ENCODE measurements around the gene PKHD1.

Gene PKHD1

GRCh38 chr6:52104979-52105378 lies 17.6 kb upstream of the PKHD1 start:
- Histone ChIP-seq H3K9me2 (ENCODE audit: low read depth, low read length) (no peaks in the 10 kb centered on the region), H3F3A (ENCODE audit: insufficient read depth, low read length) (no peaks in the 10 kb centered on the region), H3K4me2 (ENCODE audit: low read length) (no peak overlapping the region), H3K79me2 (ENCODE audit: insufficient read depth, low read length) (no peaks in the 10 kb centered on the region), H3K9me3 (ENCODE audit: low read length) (no peaks in the 10 kb centered on the region), H3K36me3 (ENCODE audit: insufficient read depth, low read length) (no peaks in the 10 kb centered on the region), H3K27ac (ENCODE audit: low read depth, low read length, poor library complexity, severe bottlenecking) (no peak overlapping the region), H3K4me3 (ENCODE audit: low read depth, low read length, poor library complexity, severe bottlenecking) (no peak overlapping the region), H4K20me1 (ENCODE audit: insufficient read depth, low read length) (no peaks in the 10 kb centered on the region), H2AFZ (ENCODE audit: low read length) (no peak overlapping the region), H3K27me3 (ENCODE audit: insufficient read depth, low read length) (no peaks in the 10 kb centered on the region), H3K4me1 (ENCODE audit: insufficient read depth, low read length, severe bottlenecking) (no peaks in the 10 kb centered on the region), H3K9ac (ENCODE audit: low read length) (no peak overlapping the region)
- TF ChIP-seq EZH2 (IDR thresholded peaks at IDR 0.05; ENCODE audit: borderline replicate concordance, low read length) (no peak), CTCF (IDR thresholded peaks at IDR 0.05; ENCODE audit: low read length) (no peak)

DNA sequence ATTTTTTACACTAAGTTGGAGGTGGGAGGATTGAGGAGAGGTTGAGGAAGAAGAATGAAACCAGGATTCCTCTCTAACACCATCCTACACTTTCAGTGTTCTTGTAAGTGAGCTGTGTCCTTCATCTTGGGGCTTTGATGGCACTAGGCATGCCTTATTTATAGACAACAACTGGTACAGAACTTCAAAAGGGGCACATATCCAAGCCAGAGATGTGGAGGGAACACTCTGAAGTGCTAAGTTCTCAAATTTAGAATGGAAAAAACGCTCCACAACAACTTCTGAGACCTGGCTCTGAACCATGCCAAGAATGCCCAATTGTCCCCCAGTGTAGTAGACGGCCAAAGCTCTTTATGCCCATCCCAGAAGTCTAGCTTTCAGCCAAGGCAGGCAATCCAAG lies 16.2 kb upstream of the PKHD1 start:
- Histone ChIP-seq H3K9me3 (ENCODE audit: low read length) (no peaks in the 10 kb centered on the region), H3K9me2 (ENCODE audit: low read depth, low read length) (no peaks in the 10 kb centered on the region), H3K79me2 (ENCODE audit: insufficient read depth, low read length) (no peaks in the 10 kb centered on the region), H3K36me3 (ENCODE audit: insufficient read depth, low read length) (no peaks in the 10 kb centered on the region), H2AFZ (ENCODE audit: low read length) (no peak overlapping the region), H3K4me2 (ENCODE audit: low read length) (no peak overlapping the region), H3K27me3 (ENCODE audit: insufficient read depth, low read length) (no peaks in the 10 kb centered on the region), H3K27ac (ENCODE audit: low read depth, low read length, poor library complexity, severe bottlenecking) (no peak overlapping the region), H3K9ac (ENCODE audit: low read length) (no peak overlapping the region), H3K4me1 (ENCODE audit: insufficient read depth, low read length, severe bottlenecking) (no peaks in the 10 kb centered on the region), H3K4me3 (ENCODE audit: low read depth, low read length, poor library complexity, severe bottlenecking) (no peak overlapping the region), H3F3A (ENCODE audit: insufficient read depth, low read length) (no peaks in the 10 kb centered on the region), H4K20me1 (ENCODE audit: insufficient read depth, low read length) (no peaks in the 10 kb centered on the region)
- TF ChIP-seq CTCF (IDR thresholded peaks at IDR 0.05; ENCODE audit: low read length) = no peak
- no peak for TF ChIP-seq EZH2 (IDR thresholded peaks at IDR 0.05; ENCODE audit: borderline replicate concordance, low read length)

- Histone ChIP-seq H3K36me3 (ENCODE audit: insufficient read depth, low read length) (no peaks in the 10 kb centered on the region), H3K27me3 (ENCODE audit: insufficient read depth, low read length) (no peaks in the 10 kb centered on the region), H4K20me1 (ENCODE audit: insufficient read depth, low read length) (no peaks in the 10 kb centered on the region), H3K27ac (ENCODE audit: low read depth, low read length, poor library complexity, severe bottlenecking) (no peak overlapping the region), H3K9me2 (ENCODE audit: low read depth, low read length) (no peaks in the 10 kb centered on the region), H3K4me3 (ENCODE audit: low read depth, low read length, poor library complexity, severe bottlenecking) (no peak overlapping the region), H3K4me1 (ENCODE audit: insufficient read depth, low read length, severe bottlenecking) (no peaks in the 10 kb centered on the region), H3K9ac (ENCODE audit: low read length) (no peak overlapping the region), H3K4me2 (ENCODE audit: low read length) (no peak overlapping the region), H3F3A (ENCODE audit: insufficient read depth, low read length) (no peaks in the 10 kb centered on the region), H3K9me3 (ENCODE audit: low read length) (no peaks in the 10 kb centered on the region), H2AFZ (ENCODE audit: low read length) (no peak overlapping the region), H3K79me2 (ENCODE audit: insufficient read depth, low read length) (no peaks in the 10 kb centered on the region)
- TF ChIP-seq CTCF (IDR thresholded peaks at IDR 0.05; ENCODE audit: low read length) (no peak), EZH2 (IDR thresholded peaks at IDR 0.05; ENCODE audit: borderline replicate concordance, low read length) (no peak)
Measured at GRCh38 chr6:52102405-52102804, 15.0 kb upstream of the PKHD1 start.

Measured in OCI-LY1 (cell line).